Smooth muscle cell (in vitro differentiated cells): ENCODE measurements around the gene ETF1. TPM values are rescaled to one million over a fixed set of nuclear protein-coding genes. Genes with fewer than 3 reads are reported as not detected.

Experiments
- DNase-seq: peaks from one replicate; lab custom pipeline; 2025; ENCODE audit not compliant: unreplicated experiment; lab: John Stamatoyannopoulos, UW
- H2AFZ ChIP-seq: fragments of 200-600 bp; sonication (generic); 2 replicates; pipeline ENCODE4 v1.6.0; 2016; ENCODE audit warnings: antibody characterized with exemption, low read depth, mild to moderate bottlenecking
- H3F3A ChIP-seq: fragments of 200-600 bp; sonication (generic); 2 replicates; pipeline ENCODE4 v1.6.0; 2017; ENCODE audit warnings: antibody characterized with exemption, low read depth
- H3K27ac ChIP-seq: fragments of 200-600 bp; sonication (generic); 2 replicates; pipeline ENCODE4 v1.5.1; 2016; ENCODE audit warnings: low read depth, mild to moderate bottlenecking
- H3K27me3 ChIP-seq: fragments of 200-600 bp; sonication (generic); 2 replicates; pipeline ENCODE4 v1.6.1; 2016; ENCODE audit warnings: low read depth, mild to moderate bottlenecking
- H3K36me3 ChIP-seq: fragments of 200-600 bp; sonication (generic); 2 replicates; pipeline ENCODE4 v1.5.1; 2016; ENCODE audit warnings: low read depth
- H3K4me1 ChIP-seq: fragments of 200-600 bp; sonication (generic); 2 replicates; pipeline ENCODE4 v1.5.1; 2016; ENCODE audit warnings: low read depth
- H3K4me2 ChIP-seq: fragments of 200-600 bp; sonication (generic); 2 replicates; pipeline ENCODE4 v1.6.0; 2016; ENCODE audit warnings: mild to moderate bottlenecking
- H3K4me3 ChIP-seq: fragments of 200-600 bp; sonication (generic); 2 replicates; pipeline ENCODE4 v1.5.1; 2016; ENCODE audit warnings: mild to moderate bottlenecking
- H3K79me2 ChIP-seq: fragments of 200-600 bp; sonication (generic); 2 replicates; pipeline ENCODE4 v1.6.0; 2016; ENCODE audit warnings: low read depth, mild to moderate bottlenecking
- H3K9ac ChIP-seq: fragments of 200-600 bp; sonication (generic); 2 replicates; pipeline ENCODE4 v1.6.0; 2016; ENCODE audit warnings: low read depth
- H3K9me3 ChIP-seq: fragments of 200-600 bp; sonication (generic); replicated peaks from 2 replicates; pipeline ENCODE4 v1.5.1; 2016; ENCODE audit warnings: low read depth
- H4K20me1 ChIP-seq: fragments of 200-600 bp; sonication (generic); 2 replicates; pipeline ENCODE4 v1.6.0; 2016; ENCODE audit warnings: low read depth
- CTCF ChIP-seq: fragments of 200-600 bp; sonication (generic); IDR thresholded peaks from 2 replicates; pipeline ENCODE4 v1.5.1; 2017; ENCODE audit warnings: borderline replicate concordance, mild to moderate bottlenecking, antibody characterized with exemption; ENCODE audit not compliant: insufficient read depth, poor library complexity, severe bottlenecking
- WGBS: methylation state at CpG from one replicate; pipeline ENCODE4 v1.1.7; 2016; ENCODE audit warnings: low lambda C conversion rate; 5-methylcytosine and 5-hydroxymethylcytosine counted together
- polyA plus RNA-seq: library from polyadenylated mRNA; unstranded; fragments of >200 nt; fragmentation: Nextera tagmentation; extraction: Ambion mirVana; gene quantifications from 2 replicates; pipeline ENCODE4 v1.2.1, GENCODE V29; 2016
- total RNA-seq: library from RNA; depleted of rRNA; stranded (reverse); fragments of >200 nt; gene quantifications from 2 replicates; pipeline ENCODE4 v1.2.3, GENCODE V29; 2014

The ETF1 gene
- total and polyA plus RNA-seq, 2 experiments from 2014 or later, result 48.7 to 98.0 TPM

DNA sequence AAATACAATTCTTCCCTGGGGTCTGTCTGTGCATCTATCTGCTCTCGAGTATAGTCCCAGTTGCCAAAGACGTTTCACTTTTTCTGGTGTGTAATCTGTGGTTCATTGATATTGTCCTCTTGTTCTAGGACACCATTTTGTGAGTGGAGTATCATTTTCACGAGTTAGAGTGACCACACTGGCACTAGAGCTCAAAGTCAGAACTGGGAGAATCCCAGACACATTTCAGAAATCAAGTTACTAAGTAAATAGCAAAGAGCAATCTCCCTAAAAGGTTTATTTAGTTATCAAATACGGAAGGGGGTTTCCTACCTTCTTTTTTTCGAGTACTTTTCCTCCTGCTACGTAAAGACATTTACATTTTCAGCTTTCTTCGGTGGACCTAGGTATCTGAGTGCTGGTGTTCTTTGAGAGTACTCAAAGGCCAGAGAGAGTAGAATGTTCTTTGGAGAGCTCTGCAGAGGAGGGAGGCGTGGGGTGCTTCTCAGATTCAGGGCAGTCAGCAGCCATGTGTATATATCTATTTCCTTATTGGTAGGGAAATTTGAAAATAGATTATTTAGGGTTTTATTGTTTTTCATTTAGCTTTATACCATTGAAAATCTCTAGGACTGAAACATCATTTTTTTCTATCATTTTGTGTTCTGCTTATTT lies 41.1 kb upstream of the ETF1 start:
- TF ChIP-seq CTCF, result no peak
- Histone ChIP-seq H2AFZ (no peak overlapping the region), H3K9me3 (no peaks in the 10 kb centered on the region), H3K9ac (no peak overlapping the region), H3K4me2 (no peak overlapping the region), H3K27ac (no peak overlapping the region), H4K20me1 (no peaks in the 10 kb centered on the region), H3F3A (no peaks in the 10 kb centered on the region), H3K4me1 (no peaks in the 10 kb centered on the region), H3K79me2 (no peaks in the 10 kb centered on the region), H3K36me3 (no peaks in the 10 kb centered on the region), H3K27me3 (no peaks in the 10 kb centered on the region), H3K4me3 (no peak overlapping the region)
- WGBS, result 83% methylated on average over 8 of the region's 8 CpGs
- no peak for DNase-seq

GRCh38 chr5:138582959-138583358 lies 39.9 kb upstream of the ETF1 start:
- Histone ChIP-seq H3K4me2 (no peak overlapping the region), H4K20me1 (no peaks in the 10 kb centered on the region), H3K4me3 (no peak overlapping the region), H3K36me3 (no peaks in the 10 kb centered on the region), H2AFZ (no peak overlapping the region), H3K9ac (no peak overlapping the region), H3K9me3 (no peaks in the 10 kb centered on the region), H3F3A (no peaks in the 10 kb centered on the region), H3K27ac (no peak overlapping the region), H3K27me3 (no peaks in the 10 kb centered on the region), H3K79me2 (no peaks in the 10 kb centered on the region), H3K4me1 (no peaks in the 10 kb centered on the region)
- no peak for DNase-seq
- no peak for TF ChIP-seq CTCF
- WGBS, result 94% methylated on average over 3 of the region's 3 CpGs

DNA sequence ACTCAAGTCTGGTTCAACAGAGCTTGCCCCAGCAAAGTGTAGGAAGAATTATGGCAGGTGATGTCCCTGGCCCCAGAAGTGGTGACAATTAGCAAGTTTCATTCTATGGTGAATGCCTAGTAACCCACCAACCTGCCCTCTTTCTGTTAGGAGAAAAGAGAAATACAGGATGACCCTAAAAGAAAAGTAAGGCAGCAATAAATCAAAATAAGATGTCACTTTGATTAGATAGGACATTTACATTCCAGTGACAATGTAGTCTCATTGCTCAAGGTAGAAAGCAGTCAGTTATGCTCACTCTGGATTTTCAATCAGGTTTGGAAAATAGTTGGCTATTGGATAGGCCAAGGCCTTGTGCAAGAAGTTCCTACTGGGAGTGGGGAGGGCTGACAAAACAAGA lies 37.7 kb upstream of the ETF1 start:
- H3K79me2 ChIP-seq, result no peaks in the 10 kb centered on the region
- no peak overlapping the region for H2AFZ ChIP-seq
- no peak overlapping the region for H3K9ac ChIP-seq
- no peak for TF ChIP-seq CTCF
- no peak overlapping the region for H3K4me3 ChIP-seq
- H3K9me3 ChIP-seq, result no peaks in the 10 kb centered on the region
- H3K27ac ChIP-seq, result no peak overlapping the region
- H3K4me1 ChIP-seq, result peaks cover 4% of the 10 kb centered on the region
- no peak overlapping the region for H3K4me2 ChIP-seq
- H3K27me3 ChIP-seq, result no peaks in the 10 kb centered on the region
- DNase-seq, result no peak
- no peaks in the 10 kb centered on the region for H3K36me3 ChIP-seq
- H3F3A ChIP-seq, result no peaks in the 10 kb centered on the region
- H4K20me1 ChIP-seq, result no peaks in the 10 kb centered on the region

DNA sequence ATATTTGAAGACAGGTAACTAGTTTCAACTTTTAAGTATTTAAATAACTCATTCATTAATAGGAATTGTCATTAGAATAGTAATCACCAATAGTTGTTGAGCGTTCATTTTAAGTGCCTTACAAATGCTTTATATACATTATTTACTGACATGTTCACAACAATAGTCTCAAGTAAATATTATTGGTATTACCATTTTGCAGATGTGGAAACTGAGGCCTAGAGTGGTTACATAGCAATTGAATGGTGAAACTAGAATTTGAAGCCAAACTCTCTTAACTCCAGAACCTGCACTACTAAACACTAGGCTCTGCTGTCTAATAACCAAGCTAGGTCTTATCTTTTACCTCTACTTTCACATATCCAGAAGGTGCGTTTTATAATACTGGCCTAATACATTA lies 37.0 kb upstream of the ETF1 start:
- no peaks in the 10 kb centered on the region for H3K9me3 ChIP-seq
- WGBS, result 89% methylated on average over 2 of the region's 2 CpGs
- no peaks in the 10 kb centered on the region for H3K36me3 ChIP-seq
- peaks cover 4% of the 10 kb centered on the region for H3K4me1 ChIP-seq
- no peaks in the 10 kb centered on the region for H3K79me2 ChIP-seq
- no peaks in the 10 kb centered on the region for H3K27me3 ChIP-seq
- H3K27ac ChIP-seq, result no peak overlapping the region
- no peak overlapping the region for H3K4me2 ChIP-seq
- H2AFZ ChIP-seq, result no peak overlapping the region
- DNase-seq, result no peak
- H3K9ac ChIP-seq, result no peak overlapping the region
- H4K20me1 ChIP-seq, result no peaks in the 10 kb centered on the region
- no peak for TF ChIP-seq CTCF
- no peaks in the 10 kb centered on the region for H3F3A ChIP-seq
- no peak overlapping the region for H3K4me3 ChIP-seq
